ENCODE results near the gene OR5V1. TPM values are rescaled to one million over a fixed set of nuclear protein-coding genes. Genes with fewer than 3 reads are reported as not detected.
"Not testable (repeated sequence)": the region's sequence is repeated elsewhere in the genome, so short reads cannot be mapped to it uniquely, and the experiment has no call there.

OR5V1 gene
- total RNA-seq, 4 donors from 2014 or later, result not detected

- no peak for DNase-seq (ENCODE audit: low spot score in 2 of 2)
- no peak overlapping the region for H3K4me3 ChIP-seq (ENCODE audit: low read depth, poor library complexity, severe bottlenecking)
- intact Hi-C loops (cut with DNase I; ENCODE audit: low total_unique reads), result no loop called here
- TF ChIP-seq POLR2A (IDR thresholded peaks at IDR 0.05), result no peak
- no peak for TF ChIP-seq CTCF (IDR thresholded peaks at IDR 0.05)
Measured at GRCh38 chr6:29376003-29376402, 7.3 kb upstream of the OR5V1 start.

GRCh38 chr6:29375191-29375590, 6.5 kb upstream of the OR5V1 start, which contains the start of gene OR12D3:
Gene OR12D3 (minus strand): TSS chr6:29375291. CDS start chr6:29375287, 4 bp downstream.
- WGBS, 2 donors, result 85 to 92% methylated on average over 1 of the region's 1 CpG
- no peak for DNase-seq (ENCODE audit: low spot score in 2 of 2)
- H3K4me3 ChIP-seq (ENCODE audit: low read depth, poor library complexity, severe bottlenecking), result no peak within 1 kb of the TSS
- TF ChIP-seq POLR2A (IDR thresholded peaks at IDR 0.05) (no peak), CTCF (IDR thresholded peaks at IDR 0.05) (no peak)
- intact Hi-C loops (cut with DNase I; ENCODE audit: low total_unique reads), result no loop called here

GRCh38 chr6:29355603-29356002, 13.1 kb downstream of the OR5V1 start:
- 65 to 72% methylated on average over 1 of the region's 1 CpG for WGBS, 2 donors
- no peak for DNase-seq (ENCODE audit: low spot score in 2 of 2)
- intact Hi-C loops (cut with DNase I; ENCODE audit: low total_unique reads), result no loop called here
- H3K4me3 ChIP-seq (ENCODE audit: low read depth, poor library complexity, severe bottlenecking), result no peak overlapping the region
- TF ChIP-seq CTCF (IDR thresholded peaks at IDR 0.05) (no peak), POLR2A (IDR thresholded peaks at IDR 0.05) (no peak)

- intact Hi-C loops (cut with DNase I; ENCODE audit: low total_unique reads), result no loop called here
- no peak overlapping the region for H3K4me3 ChIP-seq (ENCODE audit: low read depth, poor library complexity, severe bottlenecking)
- DNase-seq (ENCODE audit: low spot score in 2 of 2), result no peak
- TF ChIP-seq CTCF (IDR thresholded peaks at IDR 0.05) (no peak), POLR2A (IDR thresholded peaks at IDR 0.05) (no peak)
Measured at GRCh38 chr6:29354980-29355379, 13.7 kb downstream of the OR5V1 start.

- DNase-seq (ENCODE audit: low spot score in 2 of 2); H3K4me3 ChIP-seq (ENCODE audit: low read depth, poor library complexity, severe bottlenecking); intact Hi-C loops (cut with DNase I; ENCODE audit: low total_unique reads): not testable (repeated sequence)
- 95 to 98% methylated on average over 3 of the region's 3 CpGs for WGBS, 2 donors
Measured at GRCh38 chr6:29349348-29349747, 19.3 kb downstream of the OR5V1 start.

- WGBS, 2 donors, result 64 to 69% methylated on average over 3 of the region's 3 CpGs
- no peak overlapping the region for H3K4me3 ChIP-seq (ENCODE audit: low read depth, poor library complexity, severe bottlenecking)
- intact Hi-C loops (cut with DNase I; ENCODE audit: low total_unique reads), result no loop called here
- DNase-seq (ENCODE audit: low spot score in 2 of 2), result no peak
- TF ChIP-seq CTCF (IDR thresholded peaks at IDR 0.05) (no peak), POLR2A (IDR thresholded peaks at IDR 0.05) (no peak)
Measured at GRCh38 chr6:29345380-29345779, 23.3 kb downstream of the OR5V1 start.
